Amniotic epithelial cell (primary cell): Measurements from ENCODE around the gene RNLS.
"Not testable (repeated sequence)": the region's sequence is repeated elsewhere in the genome, so short reads cannot be mapped to it uniquely, and the experiment has no call there.

Experiments used
- DNase-seq: peaks from one replicate; pipeline ENCODE4 v3.0.0-alpha.2; 2010; ENCODE audit warnings: low read depth

RNLS gene

GRCh38 chr10:88522715-88523114 is 60.4 kb downstream of the RNLS start:
- DNase-seq: no peak

DNA sequence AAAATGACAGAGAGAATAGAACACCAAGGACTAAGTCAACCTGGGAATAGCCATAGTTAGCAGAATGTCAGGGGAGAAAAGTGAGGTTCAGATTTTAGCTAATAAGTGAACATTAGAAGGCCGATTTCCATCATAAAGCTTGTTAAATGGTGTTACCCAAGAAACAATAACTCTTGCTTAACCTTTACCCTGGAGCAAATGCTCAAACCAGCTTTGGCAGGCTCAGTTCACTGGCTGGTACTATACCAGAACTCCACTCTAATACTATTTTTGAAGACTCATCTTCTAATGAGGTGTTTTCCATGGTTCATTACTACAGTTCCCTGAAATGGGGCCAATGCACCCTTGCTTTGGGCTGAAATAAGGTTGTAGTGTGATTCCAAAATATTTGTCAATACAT is 61.3 kb downstream of the RNLS start:
- no peak for DNase-seq

GRCh38 chr10:88515235-88515634 is 67.9 kb downstream of the RNLS start:
- DNase-seq: no peak

- DNase-seq: no peak
These were observed 70.5 kb downstream of the RNLS start for GRCh38 chr10:88512599-88512998.

DNA sequence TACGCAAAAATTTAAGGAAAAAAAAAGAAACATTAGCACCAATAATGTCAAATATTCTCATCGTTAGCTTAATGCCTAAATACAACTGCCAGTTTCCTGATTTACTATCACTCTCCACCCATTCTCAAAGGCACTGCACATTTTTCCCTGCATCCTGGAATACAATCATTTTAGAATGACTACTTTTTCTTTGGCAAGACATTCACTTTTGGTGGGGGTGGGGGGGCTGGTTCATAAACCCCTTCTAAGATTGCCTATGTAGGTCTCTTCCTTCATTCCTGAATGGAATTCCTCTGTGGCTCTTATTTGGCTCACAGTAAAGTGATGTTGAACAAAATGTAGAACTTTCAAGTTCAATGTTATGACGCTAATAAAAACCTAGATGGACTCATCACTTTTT is 74.3 kb downstream of the RNLS start:
- no peak for DNase-seq

DNA sequence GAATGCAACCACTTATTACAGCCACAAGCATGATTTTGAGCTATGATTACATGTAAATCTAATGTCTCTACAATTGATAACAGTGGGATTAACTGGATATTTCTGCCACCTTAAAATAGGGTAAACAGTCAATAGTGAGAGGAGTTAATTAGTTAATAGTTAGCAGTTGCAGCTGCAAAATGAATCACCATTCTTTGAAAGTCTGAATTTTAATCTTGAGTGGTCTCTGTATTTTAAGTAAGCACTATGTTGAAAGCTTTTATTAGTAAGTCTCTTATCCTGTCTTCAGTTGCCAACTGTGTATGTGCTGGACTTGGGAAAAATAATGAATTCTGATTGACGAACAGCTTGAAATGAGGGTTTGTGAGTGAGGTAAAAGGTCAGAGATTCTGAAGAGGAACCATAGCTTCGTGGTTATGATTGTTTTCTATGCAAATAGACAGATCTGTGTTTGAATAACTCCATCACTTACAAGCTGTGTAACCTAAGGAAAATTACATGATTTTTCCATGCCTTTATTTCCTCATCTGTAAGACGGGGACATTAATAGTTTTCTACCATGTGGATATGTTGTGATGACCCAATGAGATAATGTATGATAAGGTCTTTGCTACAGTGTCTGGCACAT is 75.2 kb downstream of the RNLS start:
- DNase-seq: no peak

DNA sequence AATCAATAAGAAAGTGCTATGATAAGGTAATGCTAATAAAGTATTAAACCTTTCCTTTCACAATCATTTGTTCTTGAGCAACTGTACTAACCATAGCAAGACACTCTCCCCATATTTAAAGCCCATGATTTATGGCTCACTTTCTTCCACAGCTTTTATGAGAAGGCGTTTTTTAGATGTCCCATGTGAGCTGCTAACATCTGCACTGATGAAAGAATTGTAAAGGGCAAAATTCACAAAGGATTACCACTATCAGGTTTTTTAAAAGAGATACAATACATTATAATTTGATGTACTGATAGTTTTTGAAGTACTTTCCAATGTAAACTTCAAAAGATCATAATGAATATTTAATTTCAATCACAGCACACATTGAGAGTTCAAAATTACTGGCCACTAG is 75.7 kb downstream of the RNLS start:
- DNase-seq: peak; percentile 46

- DNase-seq: no peak
These were observed 77.4 kb downstream of the RNLS start for GRCh38 chr10:88505680-88506215.

DNA sequence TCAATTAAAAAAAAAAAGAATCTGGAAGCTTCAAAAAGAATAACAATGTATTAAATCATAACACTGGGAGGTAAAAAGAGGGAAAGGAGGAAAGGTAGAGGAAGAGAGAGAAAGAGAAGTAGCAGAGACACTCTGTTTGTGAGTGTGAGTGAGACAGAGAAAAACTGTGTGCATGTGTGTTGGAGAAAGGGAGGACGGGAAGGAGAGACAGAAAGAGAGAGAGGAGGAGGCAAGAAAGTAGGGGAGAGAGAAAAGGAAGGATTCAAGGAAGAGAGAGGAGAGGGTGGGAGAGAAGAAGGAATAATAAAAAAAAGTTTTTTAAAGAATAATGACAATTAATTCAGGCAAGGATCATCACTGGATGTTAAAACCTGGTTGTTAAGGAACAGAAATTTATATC is 77.9 kb downstream of the RNLS start:
- DNase-seq: no peak

- peak; percentile 87 for DNase-seq
These were observed 82.5 kb downstream of the RNLS start for GRCh38 chr10:88500656-88501055.

DNA sequence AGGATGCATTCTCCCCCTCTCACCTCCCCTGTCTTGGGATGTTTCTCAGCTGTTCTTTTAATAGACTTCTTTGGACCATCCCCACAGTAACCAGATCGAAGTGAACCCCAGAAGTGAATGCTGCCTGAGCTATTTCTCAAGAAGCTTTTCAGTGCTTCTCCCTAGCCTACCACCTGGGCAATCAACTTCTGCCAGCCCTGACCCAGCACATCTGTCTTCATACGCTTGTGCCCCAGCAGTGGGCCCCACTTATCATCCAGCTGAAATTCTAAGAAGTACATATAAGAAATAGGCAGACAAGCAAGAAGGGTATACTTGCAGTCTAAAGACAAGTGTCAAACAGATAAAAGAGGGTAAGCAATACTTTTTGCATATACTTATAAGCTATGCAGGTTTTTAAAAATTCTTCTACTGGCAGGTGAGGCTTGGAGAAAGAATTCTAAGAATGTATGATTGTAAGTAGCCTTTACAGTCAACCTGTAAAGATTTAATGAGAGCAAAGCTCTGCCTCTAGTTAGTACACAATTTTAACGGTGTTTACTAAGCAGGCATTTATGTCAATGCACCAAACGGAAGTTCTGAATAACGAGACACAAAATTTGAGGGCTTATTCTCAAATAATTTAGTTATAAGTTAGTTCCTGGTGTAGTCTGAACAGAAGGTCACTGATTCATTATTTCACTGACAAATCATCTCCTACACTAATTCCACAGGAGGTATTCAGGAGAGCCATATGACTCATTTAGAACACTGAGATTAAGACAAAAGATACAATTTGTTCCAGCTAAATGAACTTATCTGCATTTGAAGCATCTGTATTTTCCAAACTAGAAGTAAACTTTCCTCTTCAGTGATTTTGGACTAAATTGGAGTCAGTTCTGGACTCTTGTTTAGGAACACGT is 83.3 kb downstream of the RNLS start:
- peak; percentile 88 for DNase-seq

- no peak for DNase-seq
These were observed 85.2 kb downstream of the RNLS start for GRCh38 chr10:88497913-88498312.

DNA sequence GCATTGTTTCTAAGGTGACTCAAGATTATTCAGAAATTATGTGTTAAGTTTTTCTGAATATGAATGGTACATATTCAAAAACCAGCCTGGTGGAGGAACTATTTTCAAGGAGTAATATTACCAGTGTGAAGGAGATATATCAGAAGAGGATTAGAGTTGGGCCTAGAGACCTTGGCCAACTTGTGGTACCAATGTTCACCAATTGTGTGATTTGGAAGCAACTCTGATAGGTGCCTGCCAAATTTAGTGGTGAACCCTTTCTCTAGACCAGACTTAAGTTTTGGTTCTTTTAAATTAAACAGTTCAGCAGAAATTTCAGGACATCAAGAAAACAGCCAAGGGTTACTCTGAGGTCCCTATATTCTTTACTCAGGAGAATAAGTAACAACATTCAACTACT is 88.6 kb downstream of the RNLS start:
- DNase-seq: no peak

DNA sequence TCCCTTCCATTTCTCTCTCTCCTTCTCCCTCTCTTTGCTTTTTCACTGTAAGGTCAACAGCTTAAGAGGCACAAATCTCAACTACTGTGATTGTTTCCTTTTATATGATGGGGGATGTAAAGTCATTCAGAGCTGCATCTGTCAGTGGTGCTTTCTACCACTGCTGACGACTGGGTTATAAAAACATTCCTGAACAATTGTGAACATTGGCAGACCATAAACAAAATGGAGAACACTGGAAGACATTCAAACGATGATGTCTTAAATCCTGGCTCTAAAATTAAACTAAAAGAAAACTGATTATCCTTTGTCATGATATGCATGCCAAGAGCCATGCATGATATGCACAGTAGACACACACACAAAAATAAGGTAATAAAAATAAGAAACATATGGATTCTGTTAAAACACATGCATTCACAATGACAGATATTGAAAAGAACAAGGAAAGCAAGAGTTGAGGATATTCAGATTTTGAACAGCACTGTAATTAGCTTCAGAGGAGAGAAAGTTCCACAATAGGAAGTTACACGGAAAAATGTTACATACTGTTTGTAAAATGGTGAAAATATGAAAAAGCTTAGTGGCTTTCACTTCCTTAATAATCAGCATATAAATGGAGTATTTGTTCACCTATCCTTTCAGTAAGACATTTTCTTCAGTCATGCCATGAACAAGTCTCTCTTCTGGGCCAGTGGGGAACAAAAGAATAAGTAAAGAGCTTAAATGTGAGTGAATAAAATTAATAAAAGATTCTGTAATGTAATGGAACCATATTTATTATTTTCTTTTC is 89.2 kb downstream of the RNLS start:
- no peak for DNase-seq

- DNase-seq: no peak
These were observed 91.8 kb downstream of the RNLS start for GRCh38 chr10:88491314-88491713.

DNA sequence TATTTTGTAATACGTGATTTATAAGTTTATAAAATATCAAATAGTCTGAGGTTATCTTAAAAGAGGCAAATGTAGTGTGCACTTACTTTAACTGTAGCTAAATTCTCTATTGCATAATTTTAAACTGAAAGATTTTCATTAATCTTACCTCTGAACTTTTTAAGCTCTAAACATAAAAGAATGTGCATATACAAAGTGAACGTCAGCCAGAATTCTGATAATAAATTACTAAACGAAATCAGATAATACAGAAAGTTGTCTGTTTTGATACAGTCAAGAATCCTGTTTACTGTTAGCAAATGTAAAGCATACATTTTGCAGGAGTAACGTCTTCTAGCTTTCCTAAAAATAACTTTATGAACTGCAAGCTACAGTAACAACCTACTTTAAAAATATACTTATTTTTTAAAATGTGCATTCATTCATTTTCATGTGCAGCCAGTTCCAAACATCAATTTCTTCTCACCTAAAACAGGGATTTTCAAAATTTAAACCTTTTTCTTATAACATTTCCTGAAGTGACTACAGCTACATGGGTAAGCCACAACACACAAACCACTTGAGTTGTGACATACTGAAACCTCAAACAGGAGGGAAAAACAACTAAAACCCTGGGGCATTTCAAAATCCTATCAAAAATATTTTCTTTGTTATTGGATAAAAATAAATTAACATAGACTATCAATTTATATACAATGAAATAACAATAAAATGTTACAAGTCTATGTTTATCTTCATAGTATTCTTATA is 92.7 kb downstream of the RNLS start:
- peak; percentile 63 for DNase-seq

- no peak for DNase-seq
These were observed 94.0 kb downstream of the RNLS start for GRCh38 chr10:88489107-88489506.

GRCh38 chr10:88486816-88487215 is 96.3 kb downstream of the RNLS start:
- DNase-seq: not testable (repeated sequence)

- no peak for DNase-seq
These were observed 100.9 kb downstream of the RNLS start for GRCh38 chr10:88482220-88482619.

DNA sequence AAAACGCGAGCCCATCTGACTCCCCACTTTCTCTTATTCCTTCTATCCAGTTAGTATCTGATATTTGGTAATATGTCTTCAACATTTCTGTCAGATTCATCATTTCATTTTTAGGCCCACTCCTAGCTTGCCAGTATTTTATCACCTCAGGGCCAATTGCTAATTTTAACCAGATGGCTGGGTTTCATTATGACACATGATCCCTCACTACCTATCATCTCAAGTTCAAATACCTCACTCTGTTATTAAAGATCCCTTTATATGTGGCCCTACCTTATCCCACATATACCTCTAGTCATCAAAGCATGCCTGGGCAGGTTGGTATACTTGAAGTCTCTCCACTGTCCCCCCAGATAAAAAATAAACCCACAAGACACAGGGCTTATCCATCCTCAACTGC is 104.9 kb downstream of the RNLS start:
- no peak for DNase-seq

- peak; percentile 40 for DNase-seq
These were observed 105.6 kb downstream of the RNLS start for GRCh38 chr10:88477343-88478085.
